Activated gamma-delta T cell (primary cell): ENCODE results near the gene VDAC2.

ENCODE experiments used
- DNase-seq: peaks from one replicate; lab custom pipeline; 2025; lab: John Stamatoyannopoulos, UW

Gene VDAC2

GRCh38 chr10:75253281-75254220, 43.0 kb downstream of the VDAC2 start:
- no peak for DNase-seq

- DNase-seq = no peak
These were observed 44.1 kb downstream of the VDAC2 start for GRCh38 chr10:75254739-75255138.

- DNase-seq = no peak
These were observed 50.4 kb downstream of the VDAC2 start for GRCh38 chr10:75260990-75261389.

GRCh38 chr10:75261813-75262705, 51.5 kb downstream of the VDAC2 start:
- no peak for DNase-seq

GRCh38 chr10:75263806-75264205, 53.2 kb downstream of the VDAC2 start:
- no peak for DNase-seq

GRCh38 chr10:75265856-75266255, 55.3 kb downstream of the VDAC2 start:
- no peak for DNase-seq

GRCh38 chr10:75266945-75267344, 56.3 kb downstream of the VDAC2 start:
- DNase-seq = no peak

GRCh38 chr10:75269605-75270004, 59.0 kb downstream of the VDAC2 start:
- DNase-seq = no peak

GRCh38 chr10:75272094-75272493, 61.5 kb downstream of the VDAC2 start:
- DNase-seq = no peak

- no peak for DNase-seq
These were observed 62.3 kb downstream of the VDAC2 start for GRCh38 chr10:75272896-75273295.

- no peak for DNase-seq
These were observed 65.7 kb downstream of the VDAC2 start for GRCh38 chr10:75276069-75276872.

GRCh38 chr10:75280236-75280635, 69.6 kb downstream of the VDAC2 start:
- DNase-seq = no peak
